ENCODE data around the gene RGS14.

RGS14 gene

DNA sequence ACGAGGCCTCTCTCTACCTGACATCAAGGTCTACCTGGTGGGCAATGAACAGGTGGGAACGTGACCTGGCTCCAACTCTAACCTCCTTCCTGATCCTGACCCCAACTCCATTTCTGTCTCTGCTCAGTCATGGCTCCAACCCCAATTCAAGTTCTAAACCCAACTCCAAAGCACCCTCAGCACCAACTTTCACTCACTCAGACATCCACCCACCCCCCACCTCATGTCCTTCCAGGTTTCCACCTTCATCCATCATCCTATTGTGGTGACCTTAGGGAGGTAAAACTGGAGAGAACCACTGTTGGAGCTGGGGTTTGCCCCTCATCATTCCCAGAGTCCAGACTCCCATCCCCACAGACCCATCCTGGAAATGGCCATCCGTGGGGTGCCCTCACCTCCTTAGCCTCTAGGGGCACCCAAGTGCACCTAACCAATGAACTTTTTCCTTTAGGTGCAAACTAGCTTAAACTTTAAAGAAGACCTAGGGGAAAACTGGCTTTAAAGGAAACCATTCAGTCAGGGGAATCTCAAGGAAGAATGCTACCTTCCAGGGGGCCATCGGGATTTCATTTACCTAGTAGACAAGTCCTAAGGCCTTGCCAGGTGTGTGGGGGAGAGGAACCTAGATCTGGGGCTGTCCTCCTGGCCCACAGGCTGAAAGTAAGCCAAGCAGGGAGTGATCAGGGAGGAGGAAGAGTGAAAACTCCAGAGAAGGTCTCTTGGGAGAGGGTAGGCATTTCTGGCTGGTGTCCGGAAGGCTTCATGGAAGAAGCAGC is 11.3 kb downstream of the RGS14 start:
- Histone ChIP-seq H3K4me3 (ENCODE audit: low read depth, low read length) (no peak overlapping the region), H3K27ac (no peak overlapping the region), H3K36me3 (no peaks in the 10 kb centered on the region), H3K27me3 (ENCODE audit: insufficient read depth, low read depth, severe bottlenecking) (no peaks in the 10 kb centered on the region), H3K9me3 (ENCODE audit: severe bottlenecking) (no peaks in the 10 kb centered on the region)
- DNase-seq = no peak
- TF ChIP-seq, protein P1, sequence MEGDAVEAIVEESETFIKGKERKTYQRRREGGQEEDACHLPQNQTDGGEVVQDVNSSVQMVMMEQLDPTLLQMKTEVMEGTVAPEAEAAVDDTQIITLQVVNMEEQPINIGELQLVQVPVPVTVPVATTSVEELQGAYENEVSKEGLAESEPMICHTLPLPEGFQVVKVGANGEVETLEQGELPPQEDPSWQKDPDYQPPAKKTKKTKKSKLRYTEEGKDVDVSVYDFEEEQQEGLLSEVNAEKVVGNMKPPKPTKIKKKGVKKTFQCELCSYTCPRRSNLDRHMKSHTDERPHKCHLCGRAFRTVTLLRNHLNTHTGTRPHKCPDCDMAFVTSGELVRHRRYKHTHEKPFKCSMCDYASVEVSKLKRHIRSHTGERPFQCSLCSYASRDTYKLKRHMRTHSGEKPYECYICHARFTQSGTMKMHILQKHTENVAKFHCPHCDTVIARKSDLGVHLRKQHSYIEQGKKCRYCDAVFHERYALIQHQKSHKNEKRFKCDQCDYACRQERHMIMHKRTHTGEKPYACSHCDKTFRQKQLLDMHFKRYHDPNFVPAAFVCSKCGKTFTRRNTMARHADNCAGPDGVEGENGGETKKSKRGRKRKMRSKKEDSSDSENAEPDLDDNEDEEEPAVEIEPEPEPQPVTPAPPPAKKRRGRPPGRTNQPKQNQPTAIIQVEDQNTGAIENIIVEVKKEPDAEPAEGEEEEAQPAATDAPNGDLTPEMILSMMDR (IDR thresholded peaks at IDR 0.05; ENCODE audit: low read depth, low read length) = peak; percentile 46

DNA sequence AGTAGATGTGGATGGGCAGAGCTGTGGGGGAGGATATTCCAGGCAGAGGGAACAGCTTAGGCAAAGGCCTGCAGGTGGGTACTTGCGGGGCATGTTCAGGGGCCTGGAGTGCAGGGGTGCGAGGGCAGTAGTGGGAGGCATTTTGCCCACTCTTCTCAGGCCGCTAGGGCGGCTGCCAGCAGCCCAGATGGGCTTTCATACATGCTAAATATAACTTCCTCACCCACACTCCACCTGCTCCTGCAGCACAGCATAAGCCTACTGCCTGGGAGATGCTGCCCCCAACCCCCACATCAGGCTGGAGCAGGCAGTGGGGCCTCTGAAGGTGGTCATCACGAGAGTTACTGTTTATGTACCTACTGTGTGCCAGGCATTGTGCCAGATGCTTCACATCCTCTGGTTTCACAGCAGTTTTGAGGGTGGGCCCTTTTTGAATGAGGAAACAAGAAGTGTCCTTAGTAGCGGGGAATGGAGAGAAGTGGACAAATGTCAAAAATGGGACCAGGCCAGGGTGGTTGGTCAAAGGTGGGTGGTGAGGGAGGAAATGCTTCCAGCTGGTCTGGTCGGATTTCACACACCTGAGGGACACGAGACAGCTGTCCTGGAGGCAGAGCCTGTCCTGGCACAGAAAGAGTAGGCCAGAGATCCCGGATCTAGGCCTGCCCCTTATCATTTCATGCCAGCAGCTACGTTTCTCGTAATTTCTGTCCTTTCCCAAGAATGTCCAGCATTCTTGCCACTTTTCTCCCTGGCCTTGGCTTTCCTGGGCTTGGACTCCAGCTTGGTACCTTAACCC is 12.1 kb downstream of the RGS14 start:
- Histone ChIP-seq H3K4me3 (ENCODE audit: low read depth, low read length) (no peak overlapping the region), H3K9me3 (ENCODE audit: severe bottlenecking) (no peaks in the 10 kb centered on the region), H3K27ac (no peak overlapping the region), H3K36me3 (no peaks in the 10 kb centered on the region), H3K27me3 (ENCODE audit: insufficient read depth, low read depth, severe bottlenecking) (no peaks in the 10 kb centered on the region)
- TF ChIP-seq, protein P1 (IDR thresholded peaks at IDR 0.05; ENCODE audit: low read depth, low read length) = no peak
- DNase-seq = no peak

DNA sequence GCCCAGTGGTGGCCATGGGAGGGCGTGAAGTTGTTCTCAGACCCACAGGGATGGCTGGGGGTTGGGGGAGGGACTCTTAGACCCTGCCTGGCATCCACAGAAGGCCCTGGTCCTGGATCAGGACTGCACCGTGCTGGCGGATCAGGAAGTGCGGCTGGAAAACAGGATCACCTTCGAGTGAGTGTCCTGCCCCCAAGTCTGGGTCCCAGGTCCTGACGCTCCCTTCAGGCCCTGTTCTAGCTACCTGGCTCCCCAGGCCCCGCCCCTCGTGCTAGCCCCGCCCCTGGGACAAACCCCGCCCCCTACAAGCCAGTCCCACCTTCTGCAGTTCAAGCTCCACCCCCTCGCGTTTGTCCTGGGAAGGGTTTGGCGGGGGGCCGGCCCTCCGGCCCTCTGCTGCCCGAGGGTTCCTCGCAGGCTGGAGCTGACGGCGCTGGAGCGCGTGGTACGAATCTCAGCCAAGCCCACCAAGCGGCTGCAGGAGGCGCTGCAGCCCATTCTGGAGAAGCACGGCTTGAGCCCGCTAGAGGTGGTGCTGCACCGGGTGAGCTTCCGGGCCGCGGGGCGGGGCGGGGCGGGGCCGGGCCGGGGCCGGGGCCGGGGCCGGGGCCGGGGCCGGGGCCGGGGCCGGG is 12.9 kb downstream of the RGS14 start:
- Histone ChIP-seq H3K27ac (no peak overlapping the region), H3K36me3 (no peaks in the 10 kb centered on the region), H3K9me3 (ENCODE audit: severe bottlenecking) (no peaks in the 10 kb centered on the region), H3K4me3 (ENCODE audit: low read depth, low read length) (peak overlapping the region; percentile 42), H3K27me3 (ENCODE audit: insufficient read depth, low read depth, severe bottlenecking) (no peaks in the 10 kb centered on the region)
- DNase-seq = peak; percentile 92
- TF ChIP-seq, protein P1 (IDR thresholded peaks at IDR 0.05; ENCODE audit: low read depth, low read length) = peak; percentile 71

DNA sequence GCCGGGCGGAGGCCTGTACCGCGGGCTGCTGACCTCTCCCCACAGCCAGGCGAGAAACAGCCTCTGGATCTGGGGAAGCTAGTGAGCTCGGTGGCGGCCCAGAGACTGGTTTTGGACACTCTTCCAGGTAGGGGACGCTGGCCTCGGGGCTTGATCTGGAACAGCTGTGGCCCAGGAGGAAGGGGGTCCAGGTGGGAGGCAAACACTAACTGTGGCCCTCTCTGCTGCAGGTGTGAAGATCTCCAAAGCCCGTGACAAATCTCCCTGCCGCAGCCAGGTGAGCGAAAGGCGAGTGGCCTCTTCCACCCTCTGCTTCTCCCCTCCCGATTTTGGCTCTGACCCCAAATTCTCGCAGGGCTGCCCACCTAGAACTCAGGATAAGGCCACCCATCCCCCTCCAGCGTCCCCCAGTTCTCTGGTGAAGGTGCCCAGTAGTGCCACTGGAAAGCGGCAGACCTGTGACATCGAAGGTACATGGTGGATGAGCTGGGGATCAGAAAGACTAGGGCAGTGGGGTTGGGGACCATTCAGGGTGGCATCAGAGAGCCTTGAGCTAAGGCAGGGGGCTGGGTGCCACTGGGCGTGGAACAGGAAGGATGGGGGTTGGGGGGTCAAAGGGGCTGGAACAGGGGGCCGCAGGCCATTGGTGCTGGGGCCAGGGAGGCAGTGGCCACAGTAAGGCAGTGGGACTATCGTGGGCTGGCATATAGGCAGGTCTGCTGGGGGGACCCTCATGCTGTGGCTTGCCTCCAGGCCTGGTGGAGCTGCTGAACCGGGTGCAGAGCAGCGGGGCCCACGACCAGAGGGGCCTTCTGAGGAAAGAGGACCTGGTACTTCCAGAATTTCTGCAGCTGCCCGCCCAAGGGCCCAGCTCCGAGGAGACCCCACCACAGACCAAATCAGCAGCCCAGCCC is 13.7 kb downstream of the RGS14 start:
- no peaks in the 10 kb centered on the region for H3K36me3 ChIP-seq
- peak overlapping the region; percentile 42 for H3K4me3 ChIP-seq (ENCODE audit: low read depth, low read length)
- TF ChIP-seq, protein P1 (IDR thresholded peaks at IDR 0.05; ENCODE audit: low read depth, low read length) = no peak
- H3K9me3 ChIP-seq (ENCODE audit: severe bottlenecking) = no peaks in the 10 kb centered on the region
- DNase-seq = no peak
- no peaks in the 10 kb centered on the region for H3K27me3 ChIP-seq (ENCODE audit: insufficient read depth, low read depth, severe bottlenecking)
- no peak overlapping the region for H3K27ac ChIP-seq
